ENCODE data around the gene HPCAL4.

HPCAL4 gene

DNA sequence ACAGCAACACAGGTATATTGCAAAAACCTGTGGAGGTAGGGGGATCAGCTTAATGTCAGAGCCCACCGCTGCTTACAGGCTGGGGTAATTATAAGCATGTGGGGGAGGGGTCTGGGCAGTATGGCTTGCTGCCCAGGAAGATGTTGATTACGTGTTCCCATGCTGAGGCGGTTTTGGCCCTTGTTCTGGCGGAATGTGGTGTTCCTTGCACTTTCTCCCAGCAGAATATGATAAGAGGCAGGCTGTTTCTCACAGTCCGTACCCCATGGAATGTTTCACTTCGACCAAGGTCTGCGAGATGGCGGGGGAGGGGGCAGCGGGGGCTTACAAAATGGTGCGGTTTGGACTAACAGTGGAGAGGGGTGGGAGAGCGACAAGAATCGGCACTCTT, 9.8 kb upstream of the HPCAL4 start:
- no peak for DNase-seq (ENCODE audit: low spot score)

DNA sequence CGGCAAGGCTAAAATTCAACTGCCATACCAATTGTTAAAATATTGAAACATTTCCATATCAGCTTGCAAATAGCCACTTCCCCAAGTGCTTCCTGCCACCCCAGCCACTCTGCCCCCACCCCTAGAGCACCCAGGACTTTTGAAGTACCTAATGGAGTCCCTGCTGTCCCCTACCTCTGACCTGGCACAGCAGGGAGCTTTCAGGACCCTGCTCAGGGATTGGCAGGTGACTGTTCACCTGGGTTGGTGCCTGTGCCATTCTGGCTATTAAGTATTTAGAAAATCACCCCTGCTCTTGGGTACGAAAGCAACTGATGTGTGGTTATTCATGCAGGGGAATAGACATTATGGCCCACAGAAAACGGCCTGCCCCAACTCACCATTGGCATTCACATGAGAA, 9.1 kb upstream of the HPCAL4 start:
- DNase-seq (ENCODE audit: low spot score): no peak

DNA sequence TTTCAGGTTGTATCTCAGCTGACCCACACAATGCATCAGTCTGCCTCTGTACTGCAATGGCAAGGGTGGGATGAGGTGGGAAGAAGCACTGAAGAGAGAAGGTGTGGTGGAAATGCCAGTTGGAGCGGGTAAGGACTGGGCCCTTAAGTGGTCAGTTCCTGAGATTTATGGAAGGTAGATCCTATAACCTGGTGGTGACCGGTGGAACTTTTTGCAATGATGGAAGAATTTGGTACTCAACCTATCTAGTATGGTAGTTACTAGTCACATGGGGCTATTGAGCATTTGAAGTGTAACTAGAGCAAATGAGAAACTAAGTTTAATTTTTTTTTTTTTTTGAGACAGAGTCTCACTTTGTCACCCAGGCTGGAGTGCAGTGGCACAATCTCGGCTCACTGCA, 8.2 kb upstream of the HPCAL4 start:
- no peak for DNase-seq (ENCODE audit: low spot score)

DNA sequence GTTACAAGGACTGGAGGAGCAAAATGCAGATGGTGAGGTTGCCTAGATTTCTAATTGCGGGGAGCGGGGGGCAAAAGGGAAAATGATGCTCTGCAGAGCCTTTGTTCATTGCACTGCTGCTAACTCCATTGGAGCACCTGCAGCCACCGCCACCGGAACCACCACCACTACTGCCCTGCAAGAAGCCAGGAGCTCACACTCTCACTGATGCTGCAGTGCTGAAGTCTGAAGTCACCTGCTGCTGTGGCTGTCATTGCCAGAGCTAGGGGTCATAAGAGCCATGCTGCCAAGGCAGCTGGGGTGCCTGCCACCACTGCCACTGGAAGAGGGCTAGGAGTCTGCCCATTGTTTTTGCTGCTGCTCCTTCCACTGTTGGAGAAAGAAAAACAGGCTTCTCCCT, 7.3 kb upstream of the HPCAL4 start:
- no peak for DNase-seq (ENCODE audit: low spot score)

DNA sequence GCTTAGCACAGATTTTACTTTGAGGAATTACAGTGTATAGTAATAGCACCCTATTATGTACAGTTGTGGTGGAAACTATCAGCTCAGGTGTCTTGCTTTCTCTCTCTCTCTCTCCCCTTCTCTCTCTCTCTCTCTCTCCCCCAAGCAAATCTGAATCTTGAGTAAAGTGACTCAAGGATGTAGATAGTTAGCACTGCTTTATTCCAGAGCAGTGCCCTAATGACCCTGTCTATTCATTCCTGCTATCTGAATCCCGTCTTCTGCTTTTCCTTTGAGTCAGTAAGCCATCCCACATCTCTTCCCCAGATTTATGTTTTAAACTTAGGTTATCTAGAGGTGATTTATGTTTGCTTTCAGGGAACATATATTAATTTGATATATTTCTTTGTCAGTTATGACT, 5.2 kb upstream of the HPCAL4 start:
- DNase-seq (ENCODE audit: low spot score): no peak

DNA sequence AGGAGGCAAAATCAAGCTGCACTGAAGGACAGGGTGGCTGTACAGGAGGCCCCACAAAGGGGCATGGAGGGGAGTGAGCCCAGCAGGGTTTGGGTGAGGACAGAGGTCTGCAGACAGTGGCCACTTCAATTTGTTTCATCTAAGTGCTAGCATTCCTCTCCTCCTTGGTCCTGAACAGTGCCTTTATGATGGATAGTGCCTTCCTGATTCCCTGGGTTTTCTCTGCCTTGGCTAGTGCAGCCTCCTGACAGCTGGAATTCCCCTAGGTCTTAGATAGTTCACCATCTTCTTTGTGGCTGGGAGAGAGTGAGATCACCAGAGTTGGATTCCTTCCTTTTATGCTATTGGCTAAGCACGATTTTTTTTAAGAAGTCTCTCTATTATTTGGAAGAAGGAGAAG, 3.8 kb upstream of the HPCAL4 start:
- DNase-seq (ENCODE audit: low spot score): no peak

DNA sequence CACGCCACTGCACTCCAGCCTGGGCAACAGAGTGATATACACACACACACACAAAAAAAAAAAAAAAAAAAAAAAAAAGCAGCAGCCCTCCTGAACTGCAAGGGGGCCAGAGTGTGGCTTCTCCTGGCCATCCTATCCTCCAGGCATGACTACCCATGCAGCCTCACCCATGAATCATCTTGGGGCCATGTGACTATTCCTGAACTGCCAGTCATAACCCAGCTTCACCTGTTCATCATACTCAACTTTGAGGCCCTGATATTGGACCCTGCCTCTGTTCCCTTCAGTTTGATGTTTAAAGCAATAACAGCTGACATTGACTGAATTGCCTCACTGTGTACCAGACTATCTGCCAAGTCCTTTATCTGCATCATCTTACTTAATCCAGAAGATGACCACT, 2.8 kb upstream of the HPCAL4 start:
- no peak for DNase-seq (ENCODE audit: low spot score)

DNA sequence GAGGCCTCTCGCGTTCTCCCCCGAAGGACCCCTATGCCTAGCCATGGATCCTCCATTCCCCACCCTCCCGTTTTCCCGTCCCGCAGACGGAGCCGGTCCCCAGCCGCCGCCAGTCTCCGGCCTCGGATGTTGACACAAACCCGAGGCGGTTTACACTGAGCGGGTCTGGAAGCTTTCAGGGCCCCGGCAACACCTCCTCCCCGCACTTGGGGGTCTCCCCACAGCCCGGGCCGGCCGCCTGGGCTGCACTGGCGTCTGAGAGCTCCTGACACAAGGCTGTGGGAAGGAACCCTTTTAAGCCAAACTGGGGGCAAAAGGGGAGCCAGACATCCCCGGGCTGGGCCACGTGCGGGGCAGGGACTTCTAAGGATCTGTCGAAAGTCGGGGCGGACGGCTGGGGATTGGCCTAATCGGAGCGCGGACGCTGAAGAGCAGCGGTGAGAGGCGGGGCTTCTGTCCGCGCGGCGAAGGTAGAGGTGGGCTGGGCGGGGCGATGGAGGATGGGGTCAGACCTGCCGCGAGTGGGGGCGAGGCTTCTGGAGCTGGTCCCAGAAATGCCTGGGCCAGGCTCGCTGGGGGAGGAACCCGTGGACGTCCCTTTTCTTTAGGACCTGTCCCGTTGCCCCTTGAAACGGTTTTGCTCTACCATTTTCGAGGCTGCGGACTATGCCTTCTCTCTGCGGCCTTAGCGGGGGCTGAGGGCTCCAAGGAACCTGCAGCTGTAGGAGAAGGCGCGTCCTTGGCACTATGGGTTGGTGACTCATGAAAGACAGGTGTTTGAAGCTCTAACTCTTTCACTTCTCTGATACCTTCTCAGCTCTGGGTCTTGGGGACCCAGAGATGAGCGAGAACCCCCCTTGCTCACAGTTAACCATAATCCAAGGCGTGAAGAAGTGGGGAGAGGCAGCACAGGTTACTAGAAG, 1.2 kb upstream of the HPCAL4 start:
- no peak for DNase-seq (ENCODE audit: low spot score)

DNA sequence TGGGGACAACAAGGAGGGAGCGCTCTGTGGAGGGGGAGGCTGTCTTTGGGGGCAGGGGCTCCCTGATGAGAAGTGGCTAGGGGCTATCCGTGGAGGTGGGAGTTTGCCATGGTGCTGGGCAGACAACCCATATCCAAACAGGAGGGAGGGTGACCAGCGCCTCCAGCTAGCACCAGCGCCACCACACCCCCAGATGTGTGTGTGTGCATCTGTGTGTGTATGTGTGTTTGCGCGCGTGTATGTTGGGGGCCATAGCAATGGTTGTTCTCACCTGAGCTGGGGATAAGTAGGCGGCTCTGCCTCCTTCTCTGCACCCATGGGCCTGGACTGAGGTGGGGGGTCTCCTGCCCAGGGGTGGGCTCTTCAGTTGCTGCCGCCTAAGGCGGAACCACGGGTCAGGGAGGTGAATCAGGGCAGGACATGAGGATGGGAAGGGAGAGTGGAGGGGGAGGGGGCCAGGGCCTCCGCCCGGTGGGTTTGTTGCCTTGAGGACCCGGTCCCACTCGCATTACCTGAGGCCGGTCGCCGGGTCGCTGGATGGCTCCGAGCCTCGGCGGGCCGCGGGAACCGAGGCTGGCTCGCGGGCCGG, 345 bp downstream of the HPCAL4 start:
- DNase-seq (ENCODE audit: low spot score): no peak

DNA sequence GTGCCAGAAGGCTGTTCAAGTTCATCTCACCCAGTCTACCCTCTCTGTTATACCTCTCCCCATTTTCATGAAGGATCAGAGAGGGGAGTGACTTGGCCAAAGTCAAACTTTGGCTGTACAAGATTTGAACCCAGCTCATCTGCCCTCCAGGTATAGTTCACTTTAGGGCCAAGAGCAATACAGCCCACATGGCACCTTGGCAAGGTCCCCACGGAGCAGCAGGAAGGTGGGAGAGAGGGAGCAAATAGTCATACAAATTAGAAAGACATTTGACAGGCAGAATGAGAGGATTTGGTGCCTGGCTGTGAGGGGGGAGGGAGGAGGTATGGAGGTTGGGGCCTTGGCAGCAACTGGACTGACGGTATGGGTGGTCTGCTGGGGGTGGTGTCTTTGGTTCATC, 1.0 kb downstream of the HPCAL4 start:
- DNase-seq (ENCODE audit: low spot score): no peak

DNA sequence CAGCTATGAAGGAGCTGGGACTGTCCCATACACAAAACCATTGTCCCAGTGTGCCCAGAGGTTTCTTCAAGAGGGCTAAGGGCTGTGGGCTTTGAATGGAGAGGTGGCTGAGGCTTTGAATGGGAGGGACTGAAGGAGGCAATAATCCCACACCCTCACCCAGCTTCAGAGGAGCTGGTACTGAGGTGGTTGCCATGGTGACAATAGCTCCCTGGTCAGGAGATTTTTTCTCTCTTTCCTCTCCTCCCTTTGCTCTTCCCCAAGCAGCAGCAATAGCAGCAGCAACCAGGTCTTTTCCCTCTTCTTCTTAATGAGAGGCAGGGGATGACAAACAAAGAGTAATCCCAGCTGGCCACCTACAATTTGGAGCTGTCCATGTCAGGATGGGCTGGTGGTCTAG, 1.6 kb downstream of the HPCAL4 start:
- DNase-seq (ENCODE audit: low spot score): no peak

DNA sequence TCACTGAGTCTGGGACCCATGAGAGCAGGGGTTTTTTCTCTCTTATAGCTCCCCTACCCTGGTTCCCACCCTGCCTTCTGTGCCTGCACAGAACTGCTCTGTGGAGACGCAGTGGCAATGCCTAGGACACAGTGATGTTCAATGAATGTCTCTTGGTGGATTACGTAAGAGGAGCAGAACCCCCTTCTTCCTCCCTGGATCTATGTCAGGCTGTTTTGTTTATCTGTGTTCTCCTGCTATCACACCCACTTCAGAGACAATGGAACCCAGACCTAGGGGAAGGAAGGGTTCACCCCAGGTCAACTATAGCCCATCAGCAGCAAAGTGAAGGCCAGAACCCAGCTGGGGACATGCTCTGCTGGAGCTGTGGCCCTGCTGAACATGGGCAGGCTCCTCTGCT, 2.0 kb downstream of the HPCAL4 start:
- no peak for DNase-seq (ENCODE audit: low spot score)

DNA sequence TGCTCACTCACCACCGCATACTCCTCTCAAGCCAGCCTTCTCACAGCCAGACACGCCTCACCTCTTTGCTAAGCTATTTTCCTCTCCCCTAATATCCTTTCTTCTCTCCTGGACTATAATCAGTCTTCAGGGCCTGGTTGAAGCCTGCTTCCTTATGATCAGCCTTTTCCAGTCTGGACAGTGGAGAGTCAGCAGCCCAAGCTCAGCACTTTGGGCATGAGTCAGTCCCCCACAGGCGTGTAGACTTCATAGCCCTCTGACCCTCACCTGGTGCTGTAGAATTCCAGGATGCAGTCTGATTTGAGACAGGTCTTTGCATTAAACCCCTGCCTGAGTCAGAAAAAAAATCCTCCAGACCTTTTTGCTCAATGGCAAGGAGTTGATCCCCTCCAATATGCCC, 2.5 kb downstream of the HPCAL4 start:
- DNase-seq (ENCODE audit: low spot score): no peak

DNA sequence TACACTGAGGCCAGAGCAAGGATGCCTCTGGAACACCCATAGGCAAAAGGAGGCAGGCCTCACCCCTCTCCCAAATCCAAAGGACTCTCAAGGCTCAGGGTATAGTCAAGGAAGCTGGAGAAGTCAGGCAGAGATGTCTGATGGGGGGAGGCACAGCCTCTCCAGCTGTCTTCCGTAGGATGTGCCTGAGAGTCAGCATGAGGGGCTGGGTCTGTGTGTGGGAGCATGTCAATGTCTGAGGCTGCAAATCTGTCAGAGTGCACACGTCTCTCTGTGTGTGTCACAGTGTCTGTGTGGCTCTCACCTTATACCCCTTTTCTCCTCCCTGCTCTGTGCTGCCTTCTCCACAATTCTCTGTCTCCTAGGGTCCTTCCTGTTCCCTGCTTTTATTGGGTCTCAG, 4.0 kb downstream of the HPCAL4 start:
- DNase-seq (ENCODE audit: low spot score): no peak

DNA sequence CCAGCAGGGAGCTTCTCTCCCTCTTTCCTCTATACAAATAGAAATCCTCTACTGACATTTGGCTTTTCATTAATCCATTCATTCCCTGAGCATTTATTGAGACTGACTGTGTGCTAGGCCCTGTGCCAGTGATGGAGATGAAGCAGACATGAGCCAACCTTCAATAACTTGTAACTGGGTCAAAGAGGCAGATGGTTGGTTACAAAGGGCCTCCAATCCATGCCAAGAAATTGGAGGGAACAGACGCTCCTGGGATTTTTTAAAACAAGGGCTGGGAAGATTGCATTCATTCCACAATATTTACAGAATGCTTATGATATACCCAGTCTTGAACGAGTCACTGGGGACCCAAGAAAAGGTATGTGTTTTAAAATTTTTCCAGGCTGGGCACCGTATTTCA, 6.2 kb downstream of the HPCAL4 start:
- no peak for DNase-seq (ENCODE audit: low spot score)

DNA sequence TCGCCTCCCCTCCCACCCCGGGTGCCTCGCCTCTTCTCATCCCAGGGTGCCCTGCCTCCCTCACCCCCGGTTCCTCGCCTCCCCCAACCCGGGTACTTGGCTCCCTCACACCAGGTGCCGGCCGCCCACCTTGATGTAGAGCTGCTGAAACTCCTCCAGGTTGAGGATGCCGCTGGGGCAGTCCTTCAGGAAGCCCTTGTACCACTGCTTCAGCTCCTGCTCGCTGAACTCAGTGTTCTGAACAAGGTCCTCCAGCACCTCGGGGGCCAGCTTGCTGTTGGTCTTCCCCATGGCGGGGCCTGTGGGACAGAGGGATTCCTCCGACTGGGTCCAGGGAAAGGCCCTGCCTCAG, 6.9 kb downstream of the HPCAL4 start:
- DNase-seq (ENCODE audit: low spot score): no peak

DNA sequence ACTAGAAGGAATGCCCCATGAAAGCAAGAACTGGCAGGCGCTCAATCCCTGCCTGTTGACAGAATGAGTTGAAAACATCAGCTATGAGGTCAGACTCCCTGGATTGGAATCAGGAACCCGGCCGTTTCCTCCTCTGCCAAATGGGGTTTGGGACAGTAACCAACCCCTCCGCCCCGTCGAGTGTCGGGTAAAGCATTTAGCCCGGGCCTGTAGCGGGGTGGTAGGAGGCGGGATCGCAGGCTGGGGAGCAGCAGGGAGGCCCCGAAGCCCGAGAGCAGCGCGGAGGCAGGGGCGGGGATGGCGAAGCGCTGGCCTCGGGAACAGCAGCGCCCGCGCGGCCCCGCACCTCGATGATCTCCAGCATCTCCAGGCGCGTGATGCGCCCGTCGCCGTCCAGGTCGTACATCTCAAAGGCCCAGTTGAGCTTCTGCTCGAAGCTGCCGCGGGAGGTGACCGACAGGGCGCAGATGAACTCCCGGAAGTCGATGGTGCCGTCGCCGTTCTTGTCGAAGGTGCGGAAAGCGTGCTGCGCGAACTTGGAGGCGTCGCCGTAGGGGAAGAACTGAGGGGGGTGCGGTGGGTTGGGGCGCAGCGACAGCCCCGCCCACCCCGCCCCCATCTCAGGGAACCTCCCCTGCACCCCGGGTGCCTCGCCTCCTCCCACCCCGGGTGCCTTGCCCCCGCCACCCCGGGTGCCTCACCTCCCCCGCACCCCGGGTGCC, 7.5 kb downstream of the HPCAL4 start:
- no peak for DNase-seq (ENCODE audit: low spot score)

DNA sequence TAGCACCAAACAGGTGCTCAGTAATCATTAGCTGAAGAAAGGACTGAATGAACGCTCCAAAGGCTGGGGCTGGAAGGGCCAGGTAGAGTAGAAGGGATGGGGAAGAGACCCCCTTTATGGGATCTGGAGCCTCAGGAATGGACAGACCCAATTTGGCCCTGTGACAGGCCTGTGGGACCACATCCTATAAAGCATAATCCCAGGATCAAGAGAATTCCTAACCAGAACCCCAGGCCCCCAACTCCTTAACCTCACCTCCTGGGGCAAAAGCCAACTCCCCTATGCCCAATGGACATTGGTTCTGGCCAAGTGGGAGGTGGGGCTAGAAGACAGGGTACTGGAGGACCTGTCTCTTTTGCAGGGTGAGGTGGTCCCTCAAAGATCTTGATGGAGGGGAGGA, 9.2 kb downstream of the HPCAL4 start:
- DNase-seq (ENCODE audit: low spot score): no peak

DNA sequence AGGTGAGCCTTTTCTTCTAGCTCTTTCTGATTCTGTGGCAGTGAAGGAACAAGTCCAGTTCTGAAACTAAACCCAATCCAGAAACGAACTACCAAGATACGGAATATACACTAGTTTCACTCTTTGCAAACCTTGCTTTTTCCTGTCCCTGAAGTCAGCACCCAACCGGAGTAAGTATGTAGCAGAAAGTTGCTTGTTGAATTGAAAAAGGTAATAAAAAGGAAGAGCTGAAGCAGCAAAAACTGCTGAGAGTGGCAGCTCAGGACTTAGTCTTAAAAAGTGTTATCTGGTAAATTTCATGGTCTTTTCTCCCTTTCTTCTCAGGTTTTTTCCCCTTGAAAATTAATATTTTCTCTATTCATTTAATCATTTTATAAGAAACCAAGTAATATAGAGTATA, 9.9 kb downstream of the HPCAL4 start:
- DNase-seq (ENCODE audit: low spot score): no peak

DNA sequence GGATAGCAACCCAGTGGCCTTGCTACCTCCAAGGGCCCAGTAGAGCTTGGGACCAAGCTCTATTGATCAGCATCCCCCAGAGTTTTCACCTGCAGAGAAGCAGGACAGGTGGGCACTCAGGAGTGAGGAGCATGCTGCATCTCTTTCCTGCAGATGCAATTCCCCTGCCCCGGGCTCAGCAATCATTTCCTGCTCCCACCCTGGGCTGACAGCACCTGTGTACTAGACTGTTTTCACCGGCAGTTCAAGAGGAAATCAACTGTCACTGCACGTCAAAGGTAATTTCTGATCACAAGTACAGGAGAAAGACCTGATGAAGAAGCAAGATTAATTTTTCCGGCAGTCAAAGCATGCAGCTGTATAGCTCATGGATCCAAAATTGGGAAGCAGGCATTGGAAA, 10.5 kb downstream of the HPCAL4 start:
- no peak for DNase-seq (ENCODE audit: low spot score)

DNA sequence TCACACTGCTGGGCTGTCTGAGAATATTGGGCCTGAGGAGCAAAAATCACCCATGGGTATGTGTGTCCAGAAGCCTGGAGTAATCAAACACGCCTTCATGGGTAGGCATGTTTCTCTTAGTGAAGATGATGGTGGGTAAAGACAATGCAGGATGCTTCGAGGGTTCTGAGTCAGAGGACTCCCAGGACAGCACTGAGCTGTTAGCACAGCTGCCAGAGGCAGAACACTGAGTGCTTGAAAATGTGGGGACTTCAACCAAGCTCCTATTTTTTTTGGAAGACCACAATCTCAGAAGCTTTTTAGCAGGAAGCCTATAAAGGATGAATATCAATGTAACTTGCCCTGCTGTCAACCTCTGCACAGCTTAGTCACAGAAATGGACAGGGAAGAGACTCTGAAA, 11.4 kb downstream of the HPCAL4 start:
- DNase-seq (ENCODE audit: low spot score): no peak

DNA sequence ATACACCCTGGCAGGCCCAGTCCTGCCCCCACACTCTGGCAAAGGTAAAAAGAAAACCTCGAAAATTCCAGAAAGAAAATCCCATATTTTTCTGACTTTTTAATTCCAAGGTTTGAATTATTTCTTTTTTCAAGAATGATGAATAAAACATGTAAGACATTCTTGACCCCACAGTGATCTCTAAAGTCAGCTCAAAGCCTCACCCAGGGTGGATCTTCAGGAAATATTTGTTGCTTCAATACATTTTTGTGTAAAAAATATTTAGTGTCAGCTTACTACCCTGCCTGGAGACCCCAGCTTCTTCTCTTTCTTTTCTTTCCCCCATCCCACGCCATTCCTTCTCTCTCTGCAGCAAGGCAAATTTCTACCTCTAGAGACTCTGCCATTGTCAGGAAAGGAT, 12.3 kb downstream of the HPCAL4 start:
- DNase-seq (ENCODE audit: low spot score): no peak

DNA sequence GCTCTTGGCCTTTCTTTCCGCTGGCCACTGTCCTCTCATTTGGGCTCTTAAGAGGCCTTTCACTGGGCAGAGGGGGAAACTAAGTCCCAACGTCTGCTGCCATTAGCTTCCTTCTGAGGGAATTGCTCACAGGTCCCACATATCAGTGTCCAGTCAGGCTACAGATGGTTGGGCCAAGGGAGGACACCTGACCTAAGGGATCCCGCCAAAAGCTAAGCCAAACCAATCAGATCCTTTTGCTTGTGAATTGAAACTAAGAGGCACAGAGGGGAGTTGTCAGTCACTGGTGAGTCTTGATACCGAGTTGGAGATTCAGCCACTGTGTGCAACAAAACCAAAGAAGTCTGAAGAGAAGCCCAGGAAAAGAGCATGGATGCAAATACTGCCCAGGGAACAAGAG, 13.6 kb downstream of the HPCAL4 start:
- DNase-seq (ENCODE audit: low spot score): no peak

Measured in AG08395 (cell line).